GM18505 (cell line): ENCODE data around the gene RPS28.
"Not testable (repeated sequence)": the region's sequence is repeated elsewhere in the genome, so short reads cannot be mapped to it uniquely, and the experiment has no call there.

ENCODE experiments used
- ATAC-seq: cut with Tn5 transposase; IDR thresholded peaks from one replicate; pipeline ENCODE4 v1.9.1; 2021; ENCODE audit not compliant: unreplicated experiment
- POLR2A ChIP-seq: IDR thresholded peaks from 4 replicates; pipeline ENCODE4 v1.6.1; 2011; ENCODE audit warnings: borderline replicate concordance; ENCODE audit not compliant: insufficient read depth, insufficient read length; ENCODE audit errors: extremely low read depth

The RPS28 gene

GRCh38 chr19:8332976-8333766 lies 11.9 kb downstream of the RPS28 start:
- no peak for TF ChIP-seq POLR2A
- ATAC-seq: no peak

GRCh38 chr19:8333767-8334457 lies 12.6 kb downstream of the RPS28 start:
- no peak for ATAC-seq
- TF ChIP-seq POLR2A: no peak

- ATAC-seq: no peak
- TF ChIP-seq POLR2A: no peak
These were observed 13.4 kb downstream of the RPS28 start for GRCh38 chr19:8334458-8335342.

- no peak for ATAC-seq
These were observed 14.2 kb downstream of the RPS28 start for GRCh38 chr19:8335343-8336071.

GRCh38 chr19:8336072-8336569 lies 14.8 kb downstream of the RPS28 start:
- no peak for ATAC-seq
- no peak for TF ChIP-seq POLR2A

More at GRCh38 chr19:8335343-8336071, 14.2 kb downstream of the RPS28 start:
- no peak for TF ChIP-seq POLR2A

- ATAC-seq: no peak
- no peak for TF ChIP-seq POLR2A
These were observed 15.4 kb downstream of the RPS28 start for GRCh38 chr19:8336660-8337059.

- TF ChIP-seq POLR2A: no peak
- no peak for ATAC-seq
These were observed 16.4 kb downstream of the RPS28 start for GRCh38 chr19:8337728-8338127.

- TF ChIP-seq POLR2A: no peak
- no peak for ATAC-seq
These were observed 17.5 kb downstream of the RPS28 start for GRCh38 chr19:8338835-8339234.

- TF ChIP-seq POLR2A: no peak
- no peak for ATAC-seq
These were observed 19.2 kb downstream of the RPS28 start for GRCh38 chr19:8340341-8341096.

- ATAC-seq: not testable (repeated sequence)
These were observed 20.2 kb downstream of the RPS28 start for GRCh38 chr19:8341504-8341903.

- no peak for TF ChIP-seq POLR2A
- ATAC-seq: no peak
These were observed 21.0 kb downstream of the RPS28 start for GRCh38 chr19:8342316-8342683.
